Measurements from ENCODE around the gene LNPEP. TPM values are rescaled to one million over a fixed set of nuclear protein-coding genes. Genes with fewer than 3 reads are reported as not detected.

Gene LNPEP
- total RNA-seq, 1 donor from 2014 or later: 31.4 TPM

- no peak overlapping the region for H3K27ac Mint-ChIP-seq (ENCODE audit: unreplicated experiment)
- DNase-seq (ENCODE audit: low spot score): no peak
- no peaks in the 10 kb centered on the region for H3K27me3 Mint-ChIP-seq (ENCODE audit: low read depth)
- H3K9me3 Mint-ChIP-seq (ENCODE audit: low read depth): no peaks in the 10 kb centered on the region
- TF ChIP-seq, protein P1, sequence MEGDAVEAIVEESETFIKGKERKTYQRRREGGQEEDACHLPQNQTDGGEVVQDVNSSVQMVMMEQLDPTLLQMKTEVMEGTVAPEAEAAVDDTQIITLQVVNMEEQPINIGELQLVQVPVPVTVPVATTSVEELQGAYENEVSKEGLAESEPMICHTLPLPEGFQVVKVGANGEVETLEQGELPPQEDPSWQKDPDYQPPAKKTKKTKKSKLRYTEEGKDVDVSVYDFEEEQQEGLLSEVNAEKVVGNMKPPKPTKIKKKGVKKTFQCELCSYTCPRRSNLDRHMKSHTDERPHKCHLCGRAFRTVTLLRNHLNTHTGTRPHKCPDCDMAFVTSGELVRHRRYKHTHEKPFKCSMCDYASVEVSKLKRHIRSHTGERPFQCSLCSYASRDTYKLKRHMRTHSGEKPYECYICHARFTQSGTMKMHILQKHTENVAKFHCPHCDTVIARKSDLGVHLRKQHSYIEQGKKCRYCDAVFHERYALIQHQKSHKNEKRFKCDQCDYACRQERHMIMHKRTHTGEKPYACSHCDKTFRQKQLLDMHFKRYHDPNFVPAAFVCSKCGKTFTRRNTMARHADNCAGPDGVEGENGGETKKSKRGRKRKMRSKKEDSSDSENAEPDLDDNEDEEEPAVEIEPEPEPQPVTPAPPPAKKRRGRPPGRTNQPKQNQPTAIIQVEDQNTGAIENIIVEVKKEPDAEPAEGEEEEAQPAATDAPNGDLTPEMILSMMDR (IDR thresholded peaks at IDR 0.05): no peak
- H3K4me3 Mint-ChIP-seq (ENCODE audit: unreplicated experiment): no peak overlapping the region
- H3K4me1 Mint-ChIP-seq (ENCODE audit: low read depth): peaks cover 65% of the 10 kb centered on the region
- H3K36me3 Mint-ChIP-seq (ENCODE audit: low read depth): peaks cover 7% of the 10 kb centered on the region
These were observed 39.8 kb downstream of the LNPEP start for GRCh38 chr5:96975656-96976055.

DNA sequence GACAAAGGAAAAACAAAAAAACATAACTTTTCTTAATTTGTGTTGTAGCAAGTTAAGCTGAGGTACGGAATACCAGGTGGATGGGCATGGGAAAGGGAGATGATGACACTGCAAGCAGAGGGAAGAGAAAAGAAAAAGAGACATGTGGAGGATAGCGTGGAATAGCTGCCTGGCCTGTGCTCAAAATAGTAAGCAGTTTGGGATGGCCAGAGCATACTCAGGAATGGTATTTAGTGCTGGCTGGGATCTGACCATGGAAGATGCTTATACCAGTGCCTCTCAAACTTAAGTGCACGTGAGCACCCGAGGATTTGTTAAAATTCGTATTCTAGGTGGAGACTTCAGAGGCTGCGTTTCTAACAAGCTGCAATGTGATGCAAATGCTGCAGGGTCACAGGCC is 41.3 kb downstream of the LNPEP start:
- DNase-seq (ENCODE audit: low spot score): no peak
- Mint-ChIP-seq H3K9me3 (ENCODE audit: low read depth) (no peaks in the 10 kb centered on the region), H3K27ac (ENCODE audit: unreplicated experiment) (no peak overlapping the region), H3K4me1 (ENCODE audit: low read depth) (peaks cover 56% of the 10 kb centered on the region), H3K4me3 (ENCODE audit: unreplicated experiment) (no peak overlapping the region), H3K36me3 (ENCODE audit: low read depth) (peaks cover 7% of the 10 kb centered on the region), H3K27me3 (ENCODE audit: low read depth) (no peaks in the 10 kb centered on the region)
- TF ChIP-seq, protein P1 (IDR thresholded peaks at IDR 0.05): no peak

DNA sequence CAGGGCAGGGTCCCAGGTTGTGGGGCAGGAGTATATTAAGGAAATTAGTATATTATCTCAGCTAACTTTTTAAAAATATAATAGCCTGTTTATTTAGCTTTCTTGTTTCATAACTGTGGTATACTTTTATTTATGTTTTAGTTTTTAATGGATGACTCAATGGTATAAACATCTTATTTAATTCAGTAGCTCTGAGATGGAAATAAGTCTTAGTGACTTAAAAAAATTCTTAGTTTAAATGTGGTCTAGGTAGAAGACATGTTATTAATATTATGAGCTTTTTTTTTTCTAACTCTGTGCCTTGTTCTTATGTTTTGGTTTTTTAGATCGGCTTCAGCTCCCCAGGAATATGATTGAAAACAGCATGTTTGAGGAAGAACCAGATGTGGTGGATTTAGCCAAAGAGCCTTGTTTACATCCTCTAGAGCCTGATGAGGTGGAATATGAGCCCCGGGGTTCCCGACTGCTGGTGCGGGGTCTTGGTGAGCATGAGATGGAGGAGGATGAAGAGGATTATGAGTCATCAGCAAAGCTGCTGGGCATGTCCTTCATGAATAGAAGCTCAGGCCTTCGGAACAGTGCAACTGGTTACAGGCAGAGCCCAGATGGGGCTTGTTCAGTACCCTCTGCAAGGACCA is 43.1 kb downstream of the LNPEP start:
- Mint-ChIP-seq H3K4me1 (ENCODE audit: low read depth) (peaks cover 42% of the 10 kb centered on the region), H3K9me3 (ENCODE audit: low read depth) (no peaks in the 10 kb centered on the region), H3K36me3 (ENCODE audit: low read depth) (peaks cover 7% of the 10 kb centered on the region), H3K27ac (ENCODE audit: unreplicated experiment) (peak overlapping the region; percentile 0), H3K27me3 (ENCODE audit: low read depth) (no peaks in the 10 kb centered on the region), H3K4me3 (ENCODE audit: unreplicated experiment) (no peak overlapping the region)
- TF ChIP-seq, protein P1 (IDR thresholded peaks at IDR 0.05): no peak
- DNase-seq (ENCODE audit: low spot score): no peak

DNA sequence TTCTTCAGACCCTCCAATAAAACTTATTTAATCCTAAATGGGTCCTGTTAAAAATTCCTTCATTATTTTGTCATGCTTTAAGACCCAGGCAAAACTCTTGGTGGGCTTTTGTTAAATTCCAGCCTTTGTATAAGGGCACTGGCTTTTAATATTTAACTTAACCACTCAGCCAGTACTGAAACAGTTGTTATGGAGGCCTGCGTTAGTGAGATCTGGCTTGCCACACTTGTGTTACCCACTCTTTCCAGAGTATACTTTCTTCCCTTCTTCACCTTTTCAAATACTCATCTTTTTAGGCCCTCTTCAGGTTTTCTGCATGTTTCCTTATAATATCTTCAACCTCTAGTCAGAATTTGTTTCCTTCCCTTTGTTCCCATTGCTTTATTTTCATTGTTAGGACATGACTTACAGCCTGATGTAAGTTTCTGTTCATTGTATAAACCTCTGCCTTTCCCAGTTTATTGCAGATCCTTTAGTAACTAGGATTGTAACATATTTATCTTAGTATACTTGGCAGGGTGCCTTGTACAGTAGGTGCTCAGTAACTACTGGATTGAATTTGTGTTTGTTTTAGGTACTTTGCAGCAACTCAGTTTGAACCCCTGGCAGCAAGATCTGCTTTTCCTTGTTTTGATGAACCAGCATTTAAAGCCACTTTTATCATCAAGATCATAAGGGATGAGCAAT is 48.8 kb downstream of the LNPEP start:
- Mint-ChIP-seq H3K4me3 (ENCODE audit: unreplicated experiment) (no peak overlapping the region), H3K27me3 (ENCODE audit: low read depth) (no peaks in the 10 kb centered on the region), H3K4me1 (ENCODE audit: low read depth) (peaks cover 8% of the 10 kb centered on the region), H3K27ac (ENCODE audit: unreplicated experiment) (peak overlapping the region; percentile 20), H3K9me3 (ENCODE audit: low read depth) (no peaks in the 10 kb centered on the region), H3K36me3 (ENCODE audit: low read depth) (peaks cover 14% of the 10 kb centered on the region)
- no peak for DNase-seq (ENCODE audit: low spot score)
- TF ChIP-seq, protein P1 (IDR thresholded peaks at IDR 0.05): no peak

GRCh38 chr5:96986450-96986849 is 50.6 kb downstream of the LNPEP start:
- Mint-ChIP-seq H3K4me1 (ENCODE audit: low read depth) (peaks cover 7% of the 10 kb centered on the region), H3K27me3 (ENCODE audit: low read depth) (no peaks in the 10 kb centered on the region), H3K27ac (ENCODE audit: unreplicated experiment) (no peak overlapping the region), H3K36me3 (ENCODE audit: low read depth) (peaks cover 19% of the 10 kb centered on the region), H3K4me3 (ENCODE audit: unreplicated experiment) (no peak overlapping the region), H3K9me3 (ENCODE audit: low read depth) (peaks cover 5% of the 10 kb centered on the region)
- DNase-seq (ENCODE audit: low spot score): no peak
- TF ChIP-seq, protein P1 (IDR thresholded peaks at IDR 0.05): no peak
